ENCODE results near the gene HPSE2. TPM values are rescaled to one million over a fixed set of nuclear protein-coding genes. Genes with fewer than 3 reads are reported as not detected.

Gene HPSE2
- total RNA-seq, 2 experiments from 2014 or later = not detected

GRCh38 chr10:98878921-98879320, 356.7 kb downstream of the HPSE2 start:
- H3K4me1 Mint-ChIP-seq = no peaks in the 10 kb centered on the region
- POLR2A ChIA-PET = interaction anchor here (0.5 kb wide), 1 partner anchor 27 kb away, joined by 3 read pairs; no protein-coding TSS in a partner anchor
- no peak overlapping the region for H3K4me3 Mint-ChIP-seq
- H3K9me3 Mint-ChIP-seq = no peaks in the 10 kb centered on the region
- H3K27ac Mint-ChIP-seq = no peak overlapping the region
- CTCF ChIA-PET = no interaction called here
- DNase-seq = no peak
- H3K27me3 Mint-ChIP-seq = no peaks in the 10 kb centered on the region
- no peaks in the 10 kb centered on the region for H3K36me3 Mint-ChIP-seq (ENCODE audit: low read depth)

GRCh38 chr10:98878418-98878817, 357.2 kb downstream of the HPSE2 start:
- Mint-ChIP-seq H3K4me1 (no peaks in the 10 kb centered on the region), H3K4me3 (no peak overlapping the region), H3K27ac (no peak overlapping the region), H3K9me3 (no peaks in the 10 kb centered on the region), H3K36me3 (ENCODE audit: low read depth) (no peaks in the 10 kb centered on the region), H3K27me3 (no peaks in the 10 kb centered on the region)
- POLR2A ChIA-PET = no interaction called here
- CTCF ChIA-PET = no interaction called here
- DNase-seq = no peak

- no peak for DNase-seq
- no peaks in the 10 kb centered on the region for H3K27me3 Mint-ChIP-seq
- POLR2A ChIA-PET = no interaction called here
- CTCF ChIA-PET = no interaction called here
- H3K4me3 Mint-ChIP-seq = no peak overlapping the region
- H3K9me3 Mint-ChIP-seq = no peaks in the 10 kb centered on the region
- no peaks in the 10 kb centered on the region for H3K4me1 Mint-ChIP-seq
- H3K36me3 Mint-ChIP-seq (ENCODE audit: low read depth) = no peaks in the 10 kb centered on the region
- no peak overlapping the region for H3K27ac Mint-ChIP-seq
Measured at GRCh38 chr10:98861962-98862361, 373.7 kb downstream of the HPSE2 start.

- no peaks in the 10 kb centered on the region for H3K9me3 Mint-ChIP-seq
- no peak overlapping the region for H3K4me3 Mint-ChIP-seq
- no peaks in the 10 kb centered on the region for H3K36me3 Mint-ChIP-seq (ENCODE audit: low read depth)
- DNase-seq = no peak
- no peaks in the 10 kb centered on the region for H3K4me1 Mint-ChIP-seq
- POLR2A ChIA-PET = no interaction called here
- no peak overlapping the region for H3K27ac Mint-ChIP-seq
- no peaks in the 10 kb centered on the region for H3K27me3 Mint-ChIP-seq
- CTCF ChIA-PET = no interaction called here
Measured at GRCh38 chr10:98858525-98858924, 377.1 kb downstream of the HPSE2 start.

GRCh38 chr10:98855403-98856189, 380.1 kb downstream of the HPSE2 start:
- Mint-ChIP-seq H3K4me1 (no peaks in the 10 kb centered on the region), H3K9me3 (no peaks in the 10 kb centered on the region), H3K27ac (no peak overlapping the region), H3K27me3 (no peaks in the 10 kb centered on the region), H3K4me3 (no peak overlapping the region), H3K36me3 (ENCODE audit: low read depth) (no peaks in the 10 kb centered on the region)
- ChIA-PET POLR2A (no interaction called here), CTCF (no interaction called here)
- DNase-seq = no peak

- Mint-ChIP-seq H3K4me1 (no peaks in the 10 kb centered on the region), H3K36me3 (ENCODE audit: low read depth) (no peaks in the 10 kb centered on the region), H3K4me3 (no peak overlapping the region), H3K9me3 (no peaks in the 10 kb centered on the region), H3K27me3 (no peaks in the 10 kb centered on the region), H3K27ac (no peak overlapping the region)
- POLR2A ChIA-PET = no interaction called here
- DNase-seq = no peak
- CTCF ChIA-PET = no interaction called here
Measured at GRCh38 chr10:98852686-98853085, 383.0 kb downstream of the HPSE2 start.

GRCh38 chr10:98848361-98848760, 387.3 kb downstream of the HPSE2 start:
- H3K4me1 Mint-ChIP-seq = no peaks in the 10 kb centered on the region
- H3K9me3 Mint-ChIP-seq = no peaks in the 10 kb centered on the region
- no peaks in the 10 kb centered on the region for H3K36me3 Mint-ChIP-seq (ENCODE audit: low read depth)
- CTCF ChIA-PET = no interaction called here
- POLR2A ChIA-PET = no interaction called here
- no peak overlapping the region for H3K4me3 Mint-ChIP-seq
- H3K27me3 Mint-ChIP-seq = no peaks in the 10 kb centered on the region
- DNase-seq = no peak
- no peak overlapping the region for H3K27ac Mint-ChIP-seq

GRCh38 chr10:98846787-98847186, 388.9 kb downstream of the HPSE2 start:
- no peak for DNase-seq
- no peaks in the 10 kb centered on the region for H3K27me3 Mint-ChIP-seq
- ChIA-PET CTCF (no interaction called here), POLR2A (no interaction called here)
- H3K9me3 Mint-ChIP-seq = no peaks in the 10 kb centered on the region
- H3K36me3 Mint-ChIP-seq (ENCODE audit: low read depth) = no peaks in the 10 kb centered on the region
- H3K4me1 Mint-ChIP-seq = no peaks in the 10 kb centered on the region
- H3K4me3 Mint-ChIP-seq = no peak overlapping the region
- H3K27ac Mint-ChIP-seq = no peak overlapping the region

- no peaks in the 10 kb centered on the region for H3K4me1 Mint-ChIP-seq
- H3K36me3 Mint-ChIP-seq (ENCODE audit: low read depth) = no peaks in the 10 kb centered on the region
- H3K27me3 Mint-ChIP-seq = no peaks in the 10 kb centered on the region
- DNase-seq = no peak
- no peak overlapping the region for H3K4me3 Mint-ChIP-seq
- H3K27ac Mint-ChIP-seq = no peak overlapping the region
- ChIA-PET POLR2A (no interaction called here), CTCF (no interaction called here)
- H3K9me3 Mint-ChIP-seq = no peaks in the 10 kb centered on the region
Measured at GRCh38 chr10:98833542-98833941, 402.1 kb downstream of the HPSE2 start.

- CTCF ChIA-PET = no interaction called here
- H3K9me3 Mint-ChIP-seq = no peaks in the 10 kb centered on the region
- no peaks in the 10 kb centered on the region for H3K4me1 Mint-ChIP-seq
- H3K27ac Mint-ChIP-seq = no peak overlapping the region
- no peak for DNase-seq
- POLR2A ChIA-PET = no interaction called here
- no peaks in the 10 kb centered on the region for H3K27me3 Mint-ChIP-seq
- H3K4me3 Mint-ChIP-seq = no peak overlapping the region
- H3K36me3 Mint-ChIP-seq (ENCODE audit: low read depth) = no peaks in the 10 kb centered on the region
Measured at GRCh38 chr10:98832738-98833137, 402.9 kb downstream of the HPSE2 start.

GRCh38 chr10:98832196-98832595, 403.5 kb downstream of the HPSE2 start:
- Mint-ChIP-seq H3K27me3 (no peaks in the 10 kb centered on the region), H3K4me3 (no peak overlapping the region), H3K9me3 (no peaks in the 10 kb centered on the region), H3K4me1 (no peaks in the 10 kb centered on the region), H3K36me3 (ENCODE audit: low read depth) (no peaks in the 10 kb centered on the region), H3K27ac (no peak overlapping the region)
- DNase-seq = no peak
- ChIA-PET POLR2A (no interaction called here), CTCF (no interaction called here)

- CTCF ChIA-PET = no interaction called here
- H3K36me3 Mint-ChIP-seq (ENCODE audit: low read depth) = no peaks in the 10 kb centered on the region
- POLR2A ChIA-PET = no interaction called here
- no peak overlapping the region for H3K27ac Mint-ChIP-seq
- no peak overlapping the region for H3K4me3 Mint-ChIP-seq
- no peaks in the 10 kb centered on the region for H3K27me3 Mint-ChIP-seq
- H3K9me3 Mint-ChIP-seq = no peaks in the 10 kb centered on the region
- H3K4me1 Mint-ChIP-seq = no peaks in the 10 kb centered on the region
- DNase-seq = no peak
Measured at GRCh38 chr10:98831391-98831790, 404.3 kb downstream of the HPSE2 start.

GRCh38 chr10:98825741-98826140, 409.9 kb downstream of the HPSE2 start:
- CTCF ChIA-PET = no interaction called here
- Mint-ChIP-seq H3K4me3 (no peak overlapping the region), H3K4me1 (no peaks in the 10 kb centered on the region), H3K27ac (no peak overlapping the region), H3K9me3 (no peaks in the 10 kb centered on the region), H3K36me3 (ENCODE audit: low read depth) (no peaks in the 10 kb centered on the region), H3K27me3 (no peaks in the 10 kb centered on the region)
- POLR2A ChIA-PET = no interaction called here
- no peak for DNase-seq

- no peak for DNase-seq
- H3K4me3 Mint-ChIP-seq = no peak overlapping the region
- ChIA-PET POLR2A (no interaction called here), CTCF (no interaction called here)
- H3K9me3 Mint-ChIP-seq = no peaks in the 10 kb centered on the region
- H3K36me3 Mint-ChIP-seq (ENCODE audit: low read depth) = no peaks in the 10 kb centered on the region
- H3K27ac Mint-ChIP-seq = no peak overlapping the region
- no peaks in the 10 kb centered on the region for H3K27me3 Mint-ChIP-seq
- H3K4me1 Mint-ChIP-seq = no peaks in the 10 kb centered on the region
Measured at GRCh38 chr10:98817396-98817795, 418.3 kb downstream of the HPSE2 start.

All from activated CD4-positive, alpha-beta memory T cell treated with anti-CD3 and anti-CD28 coated beads, Interleukin-2, amount 10 ng/mL, durations not matched to agents 7 days and 5 days (primary cell).